HG03520 (cell line): ENCODE results near the gene HASPIN.

Experiments used
- ATAC-seq: cut with Tn5 transposase; IDR thresholded peaks from one replicate; pipeline ENCODE4 v1.9.1; 2021; ENCODE audit warnings: mild to moderate bottlenecking, moderate library complexity; ENCODE audit not compliant: unreplicated experiment

Gene HASPIN

GRCh38 chr17:3762922-3763776, 39.4 kb downstream of the HASPIN start:
- ATAC-seq: peak; percentile 61

- ATAC-seq: no peak
These were observed 40.1 kb downstream of the HASPIN start for GRCh38 chr17:3763777-3764170.

GRCh38 chr17:3765981-3766380, 42.3 kb downstream of the HASPIN start:
- no peak for ATAC-seq

DNA sequence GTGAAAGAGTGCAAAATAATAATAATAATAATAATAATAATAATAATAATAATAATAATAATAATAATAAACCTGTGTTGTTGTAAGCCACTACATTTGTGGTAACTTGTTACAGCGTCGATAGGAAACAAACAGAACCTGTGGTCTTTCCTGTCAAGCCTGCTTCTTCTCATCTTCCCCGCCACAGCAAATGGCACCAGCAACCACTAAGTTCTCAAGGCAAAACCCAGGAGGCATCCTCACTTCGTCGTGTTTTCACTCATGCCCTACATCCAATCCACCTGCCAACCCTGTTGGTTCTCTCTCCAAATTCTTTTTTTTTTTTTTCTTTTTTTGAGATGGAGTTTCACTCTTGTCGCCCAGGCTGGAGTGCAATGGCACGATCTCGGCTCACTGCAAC, 43.1 kb downstream of the HASPIN start:
- no peak for ATAC-seq

DNA sequence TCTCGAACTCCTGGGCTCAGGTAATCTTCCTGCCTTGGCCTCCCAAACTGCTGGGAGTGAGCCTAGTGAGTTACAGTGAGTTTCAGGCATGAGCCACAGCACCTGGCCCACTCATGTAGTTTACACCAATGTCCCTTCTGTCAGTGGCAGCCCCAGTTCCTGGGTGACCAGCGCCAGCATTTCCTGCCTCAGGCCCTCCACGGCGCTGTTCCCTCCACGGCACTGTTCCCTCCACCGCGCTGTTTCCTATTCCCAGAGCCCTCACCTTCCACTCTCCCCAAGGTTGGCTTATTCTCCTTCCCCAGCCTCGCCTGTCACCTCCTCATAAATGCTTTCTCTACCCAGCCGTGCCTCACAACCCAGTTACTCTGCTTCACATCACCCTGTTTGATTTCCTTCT, 44.6 kb downstream of the HASPIN start:
- no peak for ATAC-seq

DNA sequence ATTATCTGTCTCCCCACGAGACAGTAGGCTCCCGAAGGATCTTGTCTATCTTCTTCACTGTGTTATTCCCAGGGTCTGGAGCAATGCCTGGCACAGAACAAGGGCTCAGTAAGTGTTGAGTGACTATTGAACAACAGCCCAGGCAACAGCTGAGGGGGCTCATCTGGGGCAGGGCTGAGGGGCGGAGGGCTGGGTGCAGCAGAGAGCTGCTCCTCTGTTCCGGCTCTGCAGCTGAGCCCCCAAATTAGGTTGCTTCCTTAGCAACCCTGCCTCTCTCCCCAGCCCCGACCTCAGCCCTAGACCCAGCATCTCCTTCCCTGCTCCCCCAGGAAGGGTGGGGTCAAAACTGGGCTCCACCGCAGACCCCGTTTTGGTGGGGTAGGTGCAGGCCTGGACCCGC, 45.1 kb downstream of the HASPIN start:
- ATAC-seq: no peak

- no peak for ATAC-seq
These were observed 46.8 kb downstream of the HASPIN start for GRCh38 chr17:3770466-3770865.

- ATAC-seq: no peak
These were observed 47.4 kb downstream of the HASPIN start for GRCh38 chr17:3771140-3771539.

GRCh38 chr17:3772764-3773163, 49.1 kb downstream of the HASPIN start:
- no peak for ATAC-seq

GRCh38 chr17:3773511-3773910, 49.8 kb downstream of the HASPIN start:
- no peak for ATAC-seq

DNA sequence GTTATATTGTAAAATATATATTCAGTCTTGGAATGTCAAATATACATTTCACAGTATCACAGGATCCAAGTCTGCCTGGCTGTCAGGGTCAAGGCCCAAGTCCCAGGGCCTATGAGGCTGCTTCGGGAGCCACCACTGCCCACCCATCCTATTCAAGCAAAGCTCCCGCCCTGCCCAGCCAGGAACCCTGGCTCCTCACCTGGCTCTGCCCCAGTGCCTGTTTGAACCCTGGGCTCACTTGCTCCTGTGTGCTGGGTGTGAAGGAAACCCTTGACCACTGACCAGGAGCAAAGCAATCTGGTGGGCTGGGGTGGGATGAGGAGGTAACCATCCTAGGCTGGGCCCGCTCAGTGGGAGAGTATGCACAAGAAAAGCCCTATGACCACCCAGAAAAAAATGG, 50.3 kb downstream of the HASPIN start:
- no peak for ATAC-seq
